Measurements from ENCODE around the gene TBPL1.
A peak's percentile ranks its signal among the peaks of the same experiment; 100 is the strongest.

TBPL1 gene

DNA sequence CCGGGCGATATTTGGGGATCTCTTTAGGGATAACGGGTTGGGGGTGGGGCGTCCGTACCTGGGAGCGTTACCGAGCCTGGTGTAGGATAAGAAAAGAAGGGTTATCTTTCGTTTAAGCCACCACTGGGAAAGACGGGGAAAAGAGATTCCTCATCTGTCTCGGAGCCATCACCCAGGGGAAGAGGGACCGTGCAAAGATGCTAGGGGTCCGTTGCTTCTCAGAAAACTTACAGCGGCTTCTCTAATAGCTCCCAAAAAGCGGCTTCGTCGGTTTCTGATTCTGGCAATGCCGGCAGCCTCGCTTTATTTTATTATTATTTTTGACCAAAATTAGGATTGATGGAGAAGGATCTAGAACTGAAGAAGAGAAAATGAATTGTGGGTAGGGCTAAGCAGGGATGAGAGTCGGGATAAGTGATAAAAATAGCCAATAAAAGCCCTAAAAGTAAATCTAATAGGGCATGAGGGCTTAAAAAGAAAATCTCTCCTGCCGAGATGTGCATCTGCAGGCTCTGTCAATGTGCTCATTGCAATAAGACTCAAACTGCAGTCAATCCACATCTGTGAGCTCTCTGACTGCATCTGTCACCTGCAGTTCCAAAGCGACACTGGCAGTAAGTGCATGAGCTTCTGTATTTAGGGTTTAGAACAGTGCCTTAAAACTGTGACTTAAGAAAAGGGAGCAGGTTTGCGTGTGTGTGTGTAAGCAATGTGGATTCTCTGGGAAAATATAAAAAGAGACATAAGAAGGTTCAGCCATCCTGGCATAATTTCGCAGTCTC lies 801 bp downstream of the TBPL1 start:
- DNase-seq (ENCODE audit: low spot score), result no peak

DNA sequence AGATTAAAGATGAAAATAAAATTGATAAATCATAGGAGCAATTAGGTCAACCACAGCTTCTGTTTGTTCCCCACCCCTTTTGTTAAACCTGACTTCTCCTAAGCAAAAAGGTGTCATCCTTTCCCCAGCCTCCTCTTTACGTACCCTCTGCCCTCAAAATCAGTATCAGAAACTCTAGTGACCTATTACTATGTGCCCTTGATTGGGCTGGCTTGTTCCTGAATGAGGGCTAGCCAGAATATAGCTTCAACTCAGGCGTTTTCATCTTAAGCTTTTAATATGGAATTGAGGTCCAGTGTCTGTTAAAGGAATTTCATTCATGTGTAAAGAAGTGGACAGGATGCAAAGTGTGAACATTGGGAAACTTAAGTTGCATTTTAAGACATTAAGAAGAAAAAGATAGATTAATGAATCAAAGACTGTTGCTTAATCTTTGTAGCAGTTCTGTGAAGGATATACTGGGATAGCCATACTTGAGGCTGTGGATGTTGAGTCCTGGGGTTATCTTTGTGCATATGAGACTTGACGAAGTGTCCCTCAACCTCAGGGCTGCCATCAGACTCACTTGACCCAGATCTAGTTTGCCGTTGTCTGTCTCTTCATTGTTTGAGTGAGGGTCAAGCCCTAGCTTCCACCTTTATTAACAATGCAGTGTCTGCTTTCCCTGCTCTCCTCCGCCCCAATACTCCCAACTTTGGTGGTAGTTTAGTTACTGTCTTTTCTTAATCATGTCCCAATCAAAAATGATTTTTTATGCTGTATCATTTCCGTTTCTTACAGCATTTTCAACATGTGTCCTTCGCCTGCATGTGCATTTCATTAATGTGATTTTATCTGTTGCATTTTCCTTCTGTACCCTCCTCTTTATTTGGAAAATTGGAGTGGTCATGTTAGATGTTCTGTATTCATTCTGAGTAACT lies 1.9 kb downstream of the TBPL1 start:
- no peak for DNase-seq (ENCODE audit: low spot score)

DNA sequence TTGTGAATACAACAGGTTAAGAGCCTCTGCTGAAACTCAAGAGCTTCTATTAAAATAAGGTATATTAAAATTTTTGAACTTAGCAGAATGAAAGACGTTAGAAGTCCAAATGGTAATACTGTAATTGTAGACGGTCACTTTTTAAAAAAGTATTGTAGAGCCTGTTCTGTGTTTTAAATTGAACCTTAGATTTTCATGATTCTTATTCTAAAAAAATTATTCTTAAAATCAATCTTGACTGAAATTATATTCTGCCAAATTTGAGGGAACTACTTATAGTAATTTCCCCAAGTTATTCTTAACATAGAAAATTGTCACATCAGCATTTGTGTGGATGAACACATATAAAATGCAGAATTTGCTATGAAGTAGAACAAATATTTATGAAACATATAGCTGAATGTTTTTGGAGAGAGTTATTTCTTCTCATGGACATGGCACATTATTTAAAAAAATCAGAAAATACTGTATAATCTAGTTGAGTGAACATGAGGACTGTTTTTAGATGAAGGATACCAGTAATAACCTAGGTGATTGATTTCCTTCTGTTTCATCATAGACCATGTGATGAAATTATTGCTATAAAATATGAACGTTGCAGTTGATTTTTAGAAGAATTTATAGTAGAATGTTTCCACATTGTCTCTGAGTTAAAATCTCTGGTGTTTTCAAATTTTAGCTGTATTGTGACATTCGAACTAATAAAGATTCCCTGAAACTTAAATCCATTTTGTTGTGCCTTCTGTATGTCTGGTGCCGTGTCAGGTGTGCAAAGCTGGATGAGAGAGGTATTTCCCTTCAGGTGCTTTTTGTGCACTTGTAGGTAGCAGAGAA lies 2.8 kb downstream of the TBPL1 start:
- no peak for DNase-seq (ENCODE audit: low spot score)

DNA sequence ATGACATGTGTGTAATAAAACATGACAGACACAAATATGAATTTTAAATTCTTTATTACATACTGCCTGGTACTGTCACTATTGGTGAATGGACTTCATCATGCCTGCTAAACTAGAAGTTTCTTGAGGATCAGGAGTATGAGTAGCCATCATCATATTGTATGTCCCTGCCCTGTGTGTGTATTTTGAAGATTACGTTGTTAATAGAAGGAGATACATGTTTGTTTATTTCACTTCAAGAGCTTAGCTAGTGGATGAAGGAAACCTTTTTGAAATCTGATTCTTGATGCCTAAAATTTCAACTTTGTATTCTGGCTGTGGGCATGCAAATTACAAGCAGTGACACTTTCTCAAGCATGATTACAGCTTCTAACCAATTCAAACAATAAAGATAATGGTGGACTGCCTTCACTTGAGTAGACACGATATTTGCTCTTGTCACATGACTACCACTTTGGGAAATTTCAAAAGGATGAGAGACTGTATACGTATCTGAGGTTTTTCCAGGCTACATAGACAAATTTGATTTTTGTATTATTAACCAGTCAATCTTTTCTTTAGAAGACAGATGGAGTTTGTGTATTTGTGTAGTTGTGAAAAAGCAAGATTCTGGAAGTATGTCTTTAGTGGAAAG lies 3.5 kb downstream of the TBPL1 start:
- no peak for DNase-seq (ENCODE audit: low spot score)

DNA sequence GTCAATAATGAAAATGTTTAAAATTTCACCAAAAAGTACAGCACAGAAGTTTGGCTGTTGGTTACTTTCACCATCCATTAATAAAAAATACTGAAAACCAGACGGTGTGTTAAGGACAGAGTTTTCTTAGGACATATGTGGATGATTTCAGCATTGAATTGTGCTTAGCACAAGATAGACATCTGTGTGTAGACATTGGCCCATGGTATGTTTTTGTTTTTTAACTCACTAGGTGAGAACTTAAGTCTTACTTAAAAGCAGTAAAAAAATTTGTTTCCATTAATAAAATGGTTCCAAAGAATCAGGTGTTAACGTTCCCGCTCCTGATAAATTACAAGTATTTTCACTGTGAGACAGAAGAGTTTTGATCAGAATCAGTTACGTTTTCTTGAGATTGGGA lies 4.2 kb downstream of the TBPL1 start:
- no peak for DNase-seq (ENCODE audit: low spot score)

DNA sequence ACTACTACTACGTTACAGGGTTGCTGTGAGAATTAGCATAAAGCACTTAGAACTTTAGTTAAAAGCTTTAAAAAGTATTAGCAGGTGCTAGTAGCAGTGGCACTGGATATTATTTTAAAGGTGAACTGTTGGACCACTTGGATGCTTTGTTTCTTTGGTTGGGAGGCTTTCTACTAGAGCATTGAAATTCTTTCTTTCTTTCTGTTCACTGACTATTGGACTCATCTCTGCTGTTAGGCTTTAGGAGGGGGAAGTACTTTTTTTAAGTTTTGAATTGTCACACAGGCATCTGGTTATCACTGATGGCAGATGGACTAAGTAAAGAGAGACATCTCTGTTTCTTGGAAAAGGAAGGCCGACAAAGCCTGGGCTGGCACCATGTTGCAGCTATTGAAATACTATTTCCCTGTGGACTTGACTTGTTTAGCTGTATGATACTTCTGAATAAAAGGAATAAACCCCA lies 4.8 kb downstream of the TBPL1 start:
- DNase-seq (ENCODE audit: low spot score), result no peak

DNA sequence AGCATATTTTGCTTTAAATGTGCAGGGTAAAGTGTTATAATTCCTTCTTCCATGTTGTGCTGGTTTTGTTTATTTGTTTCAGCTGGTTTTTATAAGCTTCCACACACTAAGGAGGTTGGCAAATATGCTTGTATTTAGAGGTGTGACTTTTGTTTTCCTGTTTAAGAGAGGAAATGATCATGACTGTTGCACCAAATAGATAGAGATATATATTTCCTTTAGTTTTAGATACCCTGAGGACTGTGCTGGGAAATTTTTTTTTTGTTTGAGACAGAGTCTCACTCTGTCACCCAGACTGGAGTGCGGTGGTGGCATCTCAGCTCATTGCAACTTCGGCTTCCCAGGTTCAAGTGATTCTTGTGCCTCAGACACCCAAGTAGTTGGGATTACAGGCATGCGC lies 5.8 kb downstream of the TBPL1 start:
- peak; percentile 25 for DNase-seq (ENCODE audit: low spot score)

DNA sequence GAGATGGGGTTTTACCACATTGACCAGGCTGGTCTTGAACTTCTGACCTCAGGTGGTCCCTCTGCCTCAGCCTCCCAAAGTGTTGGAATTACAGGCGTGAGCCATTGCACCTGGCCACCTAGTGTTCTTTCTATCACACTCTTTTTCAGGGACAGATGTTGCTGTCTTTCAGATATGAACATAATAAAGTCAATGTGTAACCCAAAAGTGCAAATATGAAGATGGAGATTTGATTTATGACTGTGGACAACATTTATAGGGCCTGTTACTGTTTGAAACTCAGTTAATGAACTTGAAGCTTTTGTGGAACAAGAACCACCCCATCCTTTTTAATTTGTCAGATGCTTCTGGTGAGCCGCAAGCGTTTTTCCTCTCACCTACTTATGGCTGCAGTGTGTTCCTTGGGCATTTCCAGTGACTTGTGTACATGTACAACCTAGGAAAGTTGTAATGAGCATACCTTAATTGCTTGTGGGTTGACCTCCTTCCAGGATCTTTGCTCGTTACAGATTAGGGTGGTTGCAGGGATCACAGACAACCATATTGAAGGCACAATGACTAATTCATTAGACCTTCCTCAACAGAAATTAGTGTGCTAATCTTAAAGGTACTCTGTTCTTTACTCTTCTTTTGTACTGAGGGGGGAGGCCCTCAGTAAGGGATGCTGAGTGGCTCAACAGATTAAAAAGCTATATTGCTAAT lies 6.8 kb downstream of the TBPL1 start:
- DNase-seq (ENCODE audit: low spot score), result no peak

DNA sequence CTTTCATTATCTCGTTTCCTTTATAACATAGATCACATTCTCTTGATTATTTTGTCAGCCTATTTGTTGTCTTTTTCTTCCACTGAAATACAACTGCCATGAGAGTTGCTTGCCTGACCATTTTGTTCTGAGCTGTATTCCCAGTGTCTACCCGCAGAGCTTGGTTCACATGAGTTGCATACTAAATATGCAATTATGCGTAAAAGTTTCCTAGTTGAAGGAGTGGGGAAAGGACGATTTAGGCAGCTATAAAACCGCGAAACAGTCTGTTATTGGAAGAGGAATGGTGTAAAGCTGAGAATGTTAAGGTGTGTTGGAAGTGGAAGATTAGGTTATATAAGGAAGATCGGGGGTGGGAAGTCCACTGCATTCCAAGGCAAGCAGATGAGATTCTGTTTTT lies 8.8 kb downstream of the TBPL1 start:
- DNase-seq (ENCODE audit: low spot score), result no peak

DNA sequence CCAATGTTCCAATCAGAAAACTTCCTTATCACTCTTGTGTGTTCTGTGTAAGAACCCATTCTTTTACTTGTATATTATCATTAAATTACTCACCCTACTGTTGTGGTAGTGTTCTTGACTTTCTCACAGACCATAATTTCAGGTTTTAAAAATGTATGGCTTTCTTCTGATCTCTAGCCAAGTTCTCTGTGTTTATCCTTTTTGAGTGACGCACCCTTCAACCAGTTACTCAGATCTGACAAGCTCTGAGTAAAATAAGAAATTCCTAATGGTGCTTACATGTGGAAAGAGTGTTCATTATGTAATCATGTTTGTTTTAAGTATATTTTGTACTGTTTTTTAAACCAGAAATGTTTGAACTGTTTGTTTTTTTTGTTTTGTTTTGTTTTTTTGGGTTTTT lies 11.0 kb downstream of the TBPL1 start:
- no peak for DNase-seq (ENCODE audit: low spot score)

DNA sequence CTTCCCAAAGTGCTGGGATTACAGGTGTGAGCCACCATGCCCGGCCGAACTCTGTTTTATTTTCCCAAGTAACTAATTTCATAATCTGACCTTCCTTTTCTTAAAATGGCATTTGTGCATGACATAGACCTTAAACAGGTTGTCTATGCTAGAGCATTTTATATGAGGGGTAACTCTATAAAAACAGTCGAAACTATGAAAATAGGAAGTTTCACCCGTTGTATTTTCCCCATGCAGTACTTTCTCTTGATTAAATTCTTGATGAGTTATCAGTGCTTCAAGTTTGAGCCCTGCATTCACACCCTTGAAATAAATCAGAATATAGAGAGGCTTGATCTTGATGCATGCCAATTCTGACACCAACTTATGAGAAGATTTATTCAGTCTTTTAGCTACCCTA lies 11.7 kb downstream of the TBPL1 start:
- no peak for DNase-seq (ENCODE audit: low spot score)

DNA sequence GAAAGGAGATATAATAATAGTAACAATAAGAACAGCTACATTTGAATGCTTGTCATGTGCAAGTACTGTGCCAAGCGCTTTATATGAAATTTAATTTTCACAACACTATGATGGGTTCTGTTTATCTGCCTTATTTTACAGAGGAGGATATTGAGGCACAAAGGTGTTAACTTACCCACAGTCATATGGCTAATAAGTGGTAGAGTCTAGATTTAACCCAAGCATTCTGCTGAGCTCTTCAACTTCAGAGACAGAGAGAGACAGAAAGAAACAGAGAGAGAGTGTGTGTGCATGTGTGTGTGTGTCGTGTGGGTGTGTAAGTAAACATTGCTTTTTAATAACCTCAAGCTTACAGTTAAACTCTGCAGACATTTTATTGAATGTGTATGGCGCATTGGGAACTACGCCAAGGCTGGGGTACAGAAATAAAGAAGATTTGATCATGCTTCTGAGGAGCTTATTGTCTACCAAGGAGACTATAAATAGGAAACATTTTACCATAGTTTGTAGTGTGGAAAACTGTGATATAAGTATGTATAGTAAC lies 12.9 kb downstream of the TBPL1 start:
- no peak for DNase-seq (ENCODE audit: low spot score)

DNA sequence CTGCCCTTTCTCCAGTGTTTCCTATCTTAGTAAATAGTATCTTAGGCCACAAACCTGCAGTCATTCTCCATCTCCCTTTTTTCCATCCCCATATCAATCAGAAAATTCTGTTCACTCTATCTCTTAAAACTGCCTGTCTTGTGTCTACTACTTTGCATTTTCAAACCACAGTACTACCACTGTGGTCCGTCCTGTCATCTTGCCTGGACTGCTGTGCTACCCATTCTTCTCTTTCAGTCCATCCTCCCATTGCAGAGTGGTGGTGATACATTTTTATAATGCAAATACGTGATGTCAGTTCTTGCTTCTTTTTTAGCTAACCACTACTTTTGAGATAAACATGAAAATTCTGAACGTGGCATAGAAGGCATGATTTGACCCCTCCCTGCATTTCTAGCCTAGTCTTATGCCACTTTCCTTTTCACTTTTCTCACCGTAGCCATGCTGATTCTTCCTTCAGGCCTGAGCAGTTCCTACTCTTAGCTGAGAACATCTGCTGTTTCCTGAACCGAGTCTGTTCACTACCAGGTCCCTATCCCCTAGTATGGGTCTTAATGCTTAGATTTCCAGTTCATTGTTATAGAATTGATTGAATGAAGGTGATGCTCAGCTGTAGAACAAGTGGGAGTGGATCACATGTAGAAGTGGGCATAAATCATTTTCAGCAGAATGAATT lies 13.8 kb downstream of the TBPL1 start:
- DNase-seq (ENCODE audit: low spot score), result no peak

DNA sequence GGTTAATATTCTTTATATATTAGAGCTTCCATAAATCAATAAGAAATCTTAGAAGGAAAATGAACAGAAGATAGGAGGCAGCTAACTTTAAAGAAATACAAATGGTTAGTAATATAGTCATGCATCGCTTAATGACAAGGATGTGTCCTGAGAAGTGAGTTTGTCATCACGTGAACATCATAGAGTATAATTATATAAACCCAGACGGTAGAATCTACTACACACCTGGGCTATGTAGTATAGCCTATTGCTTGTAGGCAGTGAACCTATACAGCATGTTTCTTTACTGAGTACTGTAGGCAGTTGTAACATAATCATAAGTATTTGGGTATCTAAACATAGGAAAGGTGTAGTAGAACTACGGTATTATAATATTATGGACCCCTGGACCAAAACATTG lies 14.3 kb downstream of the TBPL1 start:
- DNase-seq (ENCODE audit: low spot score), result no peak

DNA sequence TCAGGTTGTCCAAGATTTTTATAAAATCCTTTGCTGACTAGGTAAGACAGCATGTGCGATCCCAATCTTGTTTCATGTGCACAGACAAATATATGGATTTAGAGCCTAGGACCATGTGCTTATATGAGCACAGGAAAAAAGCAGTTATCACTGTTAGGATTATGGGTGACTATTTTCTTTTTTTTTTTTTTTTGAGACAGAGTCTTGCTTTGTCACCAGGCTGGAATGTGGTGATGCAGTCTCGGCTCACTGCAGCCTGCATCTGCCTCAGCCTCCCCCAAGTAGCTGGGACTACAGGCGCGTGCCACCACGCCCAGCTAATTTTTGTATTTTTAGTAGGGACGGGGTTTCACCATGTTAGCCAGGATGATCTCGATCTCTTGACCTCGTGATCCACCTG lies 14.8 kb downstream of the TBPL1 start:
- DNase-seq (ENCODE audit: low spot score), result peak; percentile 25

DNA sequence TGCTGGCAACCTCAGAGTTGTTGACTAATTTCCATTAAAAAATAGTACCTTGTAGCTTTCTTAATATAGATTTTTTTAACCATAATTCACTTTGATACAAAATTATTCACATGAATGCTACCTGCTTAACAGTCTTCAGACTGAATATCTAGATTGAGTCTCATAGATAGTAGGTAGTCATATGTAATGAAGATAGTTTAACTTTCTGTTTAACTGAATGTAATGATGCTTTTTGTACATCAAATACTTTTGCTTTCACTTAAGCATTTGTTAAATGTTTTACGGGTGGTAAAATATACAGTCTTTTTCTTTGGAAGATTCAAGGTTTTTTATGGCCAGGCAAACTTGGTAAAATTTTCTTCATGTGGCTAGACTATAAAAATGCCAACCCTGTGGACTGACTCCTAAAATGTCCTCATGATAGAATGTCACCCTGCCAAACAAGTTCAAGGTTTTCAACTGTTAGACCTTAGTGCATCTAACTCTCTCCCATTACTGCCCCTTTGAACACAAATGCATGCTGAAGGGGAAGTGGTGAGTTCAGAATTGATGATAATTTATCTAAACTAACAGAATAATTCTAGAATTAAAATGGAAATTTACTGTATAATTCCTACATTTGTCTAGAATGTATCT lies 16.4 kb downstream of the TBPL1 start:
- no peak for DNase-seq (ENCODE audit: low spot score)

DNA sequence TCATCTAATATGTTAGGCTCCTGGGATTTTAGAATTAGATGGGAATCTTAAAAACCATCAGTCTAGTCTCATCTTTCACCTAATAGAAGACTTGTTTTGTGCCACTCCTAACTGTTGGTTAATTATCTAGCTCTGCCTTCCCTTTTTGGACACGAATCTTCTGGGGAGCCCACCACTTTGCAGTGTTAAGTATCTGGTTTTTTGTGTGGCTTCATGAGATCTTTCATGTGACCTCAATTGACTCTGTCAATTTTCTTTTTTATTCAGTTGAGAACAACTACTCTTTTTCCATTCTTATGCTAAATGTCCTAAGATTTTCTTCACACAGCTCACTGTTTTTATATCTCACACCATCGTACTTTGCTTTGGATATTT lies 16.9 kb downstream of the TBPL1 start:
- DNase-seq (ENCODE audit: low spot score), result no peak

DNA sequence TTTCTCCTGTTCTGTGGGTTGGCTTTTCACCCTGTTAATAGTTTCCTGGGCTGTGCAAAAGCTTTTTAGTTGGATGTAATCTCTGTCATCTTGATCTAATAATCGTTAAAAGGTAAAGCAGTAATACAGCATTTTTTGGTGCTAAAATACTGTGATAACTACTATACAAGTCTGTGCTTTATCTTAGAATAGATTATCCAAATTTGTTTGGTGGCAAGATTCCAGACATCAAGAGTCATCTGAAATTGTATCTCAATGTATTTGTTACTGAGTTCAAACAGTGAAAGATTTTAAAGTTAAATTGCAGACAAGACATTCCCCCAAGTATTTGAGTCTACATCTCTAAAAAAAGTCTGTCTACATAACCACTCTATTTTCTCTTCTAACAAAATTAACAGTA lies 18.8 kb downstream of the TBPL1 start:
- no peak for DNase-seq (ENCODE audit: low spot score)

DNA sequence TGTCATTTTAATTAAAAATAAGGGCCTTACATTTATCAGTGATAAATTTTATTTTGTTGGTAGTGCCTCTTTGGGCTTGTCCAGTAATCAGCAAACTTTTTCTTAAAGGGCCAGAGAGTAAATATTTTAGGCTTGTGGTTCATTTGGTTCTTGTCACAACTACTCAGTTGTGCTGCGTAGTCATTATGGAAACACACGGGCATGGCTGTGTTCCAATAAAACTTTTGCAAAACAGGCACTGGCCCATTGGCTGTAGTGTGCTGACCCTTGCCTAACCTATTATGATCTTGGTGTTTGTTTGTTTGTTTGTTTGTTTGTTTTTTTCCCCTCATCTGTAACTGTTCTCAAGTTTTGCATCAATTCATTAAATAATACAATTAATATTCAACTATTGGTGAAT lies 19.4 kb downstream of the TBPL1 start:
- no peak for DNase-seq (ENCODE audit: low spot score)

Data from kidney capillary endothelial cell (primary cell).